Stimulated activated CD4-positive, alpha-beta T cell treated with anti-CD3 and anti-CD28 coated beads, Interleukin-2, amount 100 ng/mL, for 4 hours (primary cell): ENCODE results near the gene NSMCE3.

Experiments used
- DNase-seq: peaks from one replicate; pipeline ENCODE4 v3.0.0-alpha.2; 2020; ENCODE audit warnings: low read depth

The NSMCE3 gene

DNA sequence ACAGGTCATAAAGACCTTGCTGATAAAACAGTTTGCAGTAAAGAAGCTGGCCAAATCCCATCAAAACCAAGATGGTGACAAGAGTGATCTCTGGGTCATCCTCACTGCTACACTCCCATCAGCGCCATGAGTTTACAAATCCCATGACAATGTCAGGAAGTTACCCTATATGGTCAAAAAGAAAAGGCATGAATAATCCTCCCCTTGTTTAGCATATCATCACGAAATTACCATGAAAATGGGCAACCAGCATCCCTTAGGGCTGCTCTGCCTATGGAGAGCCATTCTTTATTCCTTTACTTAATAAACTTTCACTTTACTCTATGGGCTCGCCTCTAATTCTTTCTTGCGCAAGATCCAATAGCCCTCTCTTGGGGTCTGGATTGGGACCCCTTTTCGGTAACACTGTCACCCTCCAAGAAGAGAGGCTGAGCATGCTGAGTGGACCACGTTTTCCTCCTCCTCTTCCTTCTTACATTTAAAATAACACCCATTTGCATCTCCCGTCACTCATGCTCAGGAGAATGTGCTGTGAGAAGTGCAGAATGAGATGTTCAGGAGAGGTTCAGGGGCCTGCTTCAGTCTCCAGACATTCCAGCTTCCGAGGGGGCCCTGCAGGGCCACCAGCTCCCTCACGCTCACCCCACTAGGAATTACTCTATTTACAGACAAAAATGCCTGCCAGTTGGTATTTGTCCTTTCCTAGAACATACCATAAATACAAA lies 47.3 kb downstream of the NSMCE3 start:
- DNase-seq, result no peak

DNA sequence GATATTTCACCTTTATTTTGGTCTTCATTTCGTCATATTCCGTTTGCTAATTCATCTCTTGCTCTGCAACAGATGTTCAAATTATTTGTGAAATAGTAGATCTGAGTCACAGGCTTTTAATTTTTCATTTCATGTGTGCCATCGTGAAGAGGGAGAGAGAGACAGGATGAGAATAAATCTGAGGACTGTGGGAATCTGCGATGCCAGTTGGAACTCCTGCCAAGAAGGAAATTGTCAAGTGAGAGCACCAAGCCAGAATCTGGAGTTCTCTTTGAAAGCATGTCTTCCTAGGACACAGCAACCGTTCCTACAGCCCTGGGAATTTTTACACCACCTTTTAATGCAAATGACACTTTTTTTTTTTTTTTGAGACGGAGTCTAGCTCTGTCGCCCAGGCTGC lies 48.8 kb downstream of the NSMCE3 start:
- DNase-seq, result no peak

DNA sequence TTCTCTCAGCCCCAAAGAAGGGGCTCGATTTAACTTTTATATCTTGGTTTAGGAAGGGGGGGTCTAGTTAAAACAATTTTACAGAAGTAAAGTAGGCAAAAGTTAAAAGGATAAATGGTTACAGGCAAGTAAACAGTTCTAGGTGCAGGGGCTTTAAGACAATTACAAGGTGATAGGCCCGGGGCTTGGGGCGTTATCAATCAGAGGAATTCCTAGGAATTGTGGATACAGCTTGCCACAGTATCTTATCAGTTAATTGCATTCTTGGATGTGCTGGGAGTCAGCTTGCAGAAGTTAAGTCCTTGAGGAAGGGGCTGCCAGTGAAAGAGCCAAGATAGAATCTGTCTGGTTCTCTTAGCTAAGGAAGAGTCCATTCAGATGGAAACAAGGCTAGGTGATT lies 52.7 kb downstream of the NSMCE3 start:
- no peak for DNase-seq
